Ovary (tissue), 9 donors: ENCODE results near the gene SH3RF1. TPM values are rescaled to one million over a fixed set of nuclear protein-coding genes. Genes with fewer than 3 reads are reported as not detected.

Experiments
- DNase-seq, 5 donors: peaks; one replicate each; pipeline ENCODE4 v3.0.0-alpha.2; 2019 to 2020
- H3K27ac ChIP-seq, 2 donors: fragments of 200-600 bp; one replicate each; pipeline versions ENCODE4 v1.5.1 to v1.8.0; 2019 to 2022
- H3K27me3 ChIP-seq: fragments of 200-600 bp; one replicate; pipeline ENCODE4 v1.8.0; 2022
- H3K36me3 ChIP-seq: fragments of 200-600 bp; sonication (generic); one replicate; pipeline ENCODE4 v1.5.1; 2019
- H3K4me1 ChIP-seq: one replicate; pipeline ENCODE4 v1.8.1; 2013; ENCODE audit warnings: mild to moderate bottlenecking, moderate library complexity; ENCODE audit not compliant: insufficient read depth
- H3K4me3 ChIP-seq: fragments of 200-600 bp; sonication (generic); one replicate; pipeline ENCODE4 v1.5.1; 2017
- H3K9me3 ChIP-seq, 2 donors: fragments of 200-600 bp in 1 of 2; sonication (generic) in 1 of 2; one replicate each; pipeline versions ENCODE4 v1.5.1 to v1.8.1; 2013 to 2019; ENCODE audit warnings: mild to moderate bottlenecking in 1 of 2, moderate library complexity in 1 of 2
- EP300 ChIP-seq: sonication (generic); formaldehyde crosslinking; IDR thresholded peaks from one replicate; pipeline ENCODE4 v1.6.1; 2017; ENCODE audit warnings: antibody characterized with exemption
- POLR2A ChIP-seq: fragments of 450-650 bp; IDR thresholded peaks from one replicate; pipeline ENCODE4 v1.6.1; 2017; ENCODE audit warnings: antibody characterized with exemption, mild to moderate bottlenecking, moderate library complexity
- WGBS, 3 donors: extraction: QIAGEN DNeasy Blood & Tissue Kit in 1 of 3; methylation state at CpG; one replicate each; pipeline versions ENCODE4 v1.1.5 to v1.1.7; 2013 to 2017; 5-methylcytosine and 5-hydroxymethylcytosine counted together
- intact Hi-C, 4 donors: fragments of 100-400 bp; cut with DNase I; formaldehyde crosslinking; loops; one replicate each; pipeline versions ENCODE4 v1.11.0 to v1.15.1; 2022 to 2023
- polyA plus RNA-seq, 2 donors: library from polyadenylated mRNA; stranded (reverse); fragments of 200-250 nt in 1 of 2; fragments of 350-450 nt in 1 of 2; fragmentation: Illumina TruSeq in 1 of 2; extraction: RNeasy Lipid Tissue Mini Kit (QIAGEN cat#74804) in 1 of 2; gene quantifications; one replicate each; pipeline ENCODE4 v1.2.3, GENCODE V29; 2013 to 2014
- total RNA-seq, 7 donors: library from RNA; depleted of rRNA in 2 of 7; stranded (reverse); fragments of >200 nt in 2 of 7; fragmentation: NEBNext Ultra II Directional in 3 of 7; extraction: Animal tissue kit (Norgen Biotek cat#: 25700) in 3 of 7; gene quantifications; one replicate each; pipeline versions ENCODE4 v1.1.0 to v1.2.4, GENCODE V29; 2016 to 2023
- TF ChIP-seq, protein P1 (sequence below), 3 donors: fragments of 450-650 bp in 2 of 3; fragments of 200-600 bp in 1 of 3; IDR thresholded peaks; one replicate each; pipeline versions ENCODE4 v1.5.1 to v1.8.0; 2016 to 2022; ENCODE audit warnings: antibody characterized with exemption in 3 of 3, mild to moderate bottlenecking in 1 of 3
- donor health status: DM: no; HTN: no; CAD: no; lungs with moderate emphysema.
- donor health status: DM: no; HTN: no; CAD: no.
- donor health status: Bipolar disorder and iron deficiency.
- donor health status: DM: yes; HTN: yes; CAD: no.
- donor health status: DM: no; HTN: no; CAD: no.
- donor health status: DM: yes; HTN: yes; CAD: no.

SH3RF1 gene
- total and polyA plus RNA-seq, 9 donors: 8.2 to 32.6 (median 22.3) TPM

- H3K27me3 ChIP-seq: no peaks in the 10 kb centered on the region
- WGBS, 3 donors: 93 to 100% (median 97%) methylated on average over 3 of the region's 3 CpGs
- no peaks in the 10 kb centered on the region for H3K9me3 ChIP-seq
- no peak overlapping the region for H3K4me3 ChIP-seq
- TF ChIP-seq, protein P1, sequence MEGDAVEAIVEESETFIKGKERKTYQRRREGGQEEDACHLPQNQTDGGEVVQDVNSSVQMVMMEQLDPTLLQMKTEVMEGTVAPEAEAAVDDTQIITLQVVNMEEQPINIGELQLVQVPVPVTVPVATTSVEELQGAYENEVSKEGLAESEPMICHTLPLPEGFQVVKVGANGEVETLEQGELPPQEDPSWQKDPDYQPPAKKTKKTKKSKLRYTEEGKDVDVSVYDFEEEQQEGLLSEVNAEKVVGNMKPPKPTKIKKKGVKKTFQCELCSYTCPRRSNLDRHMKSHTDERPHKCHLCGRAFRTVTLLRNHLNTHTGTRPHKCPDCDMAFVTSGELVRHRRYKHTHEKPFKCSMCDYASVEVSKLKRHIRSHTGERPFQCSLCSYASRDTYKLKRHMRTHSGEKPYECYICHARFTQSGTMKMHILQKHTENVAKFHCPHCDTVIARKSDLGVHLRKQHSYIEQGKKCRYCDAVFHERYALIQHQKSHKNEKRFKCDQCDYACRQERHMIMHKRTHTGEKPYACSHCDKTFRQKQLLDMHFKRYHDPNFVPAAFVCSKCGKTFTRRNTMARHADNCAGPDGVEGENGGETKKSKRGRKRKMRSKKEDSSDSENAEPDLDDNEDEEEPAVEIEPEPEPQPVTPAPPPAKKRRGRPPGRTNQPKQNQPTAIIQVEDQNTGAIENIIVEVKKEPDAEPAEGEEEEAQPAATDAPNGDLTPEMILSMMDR (IDR thresholded peaks at IDR 0.05): no peak
- no peaks in the 10 kb centered on the region for H3K36me3 ChIP-seq
- no peaks in the 10 kb centered on the region for H3K4me1 ChIP-seq
- intact Hi-C loops: no loop called here
- DNase-seq: no peak
- no peak overlapping the region for H3K27ac ChIP-seq
Measured at GRCh38 chr4:169286562-169287301, 16.0 kb upstream of the SH3RF1 start.

DNA sequence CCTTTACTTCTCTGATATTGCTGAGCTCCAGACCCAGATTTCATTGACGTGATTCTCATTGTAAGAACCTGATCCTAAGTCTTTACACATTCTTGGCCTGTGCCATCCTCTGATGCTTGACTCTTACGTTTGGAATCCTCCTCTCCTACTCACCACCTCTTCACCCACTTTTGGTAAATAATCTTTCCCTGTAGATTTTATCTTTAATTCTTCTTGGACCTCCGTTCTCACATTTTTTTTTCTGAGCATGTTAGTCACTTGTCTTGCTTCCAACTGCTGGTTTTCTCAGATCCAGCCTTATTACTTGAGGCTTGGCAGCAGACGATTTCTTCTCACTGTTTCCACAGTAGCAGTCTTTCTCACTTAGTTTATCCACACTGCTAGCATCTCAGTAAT is 12.4 kb upstream of the SH3RF1 start:
- TF ChIP-seq POLR2A: no peak
- TF ChIP-seq, protein P1 (IDR thresholded peaks at IDR 0.05): no peak
- no peak for TF ChIP-seq EP300
- H3K9me3 ChIP-seq: no peaks in the 10 kb centered on the region
- intact Hi-C loops: no loop called here
- H3K4me3 ChIP-seq: no peak overlapping the region
- 37 to 54% (median 48%) methylated on average over 4 of the region's 4 CpGs for WGBS, 3 donors
- DNase-seq: no peak
- no peak overlapping the region for H3K27ac ChIP-seq
- no peaks in the 10 kb centered on the region for H3K4me1 ChIP-seq
- no peaks in the 10 kb centered on the region for H3K27me3 ChIP-seq
- H3K36me3 ChIP-seq: no peaks in the 10 kb centered on the region

DNA sequence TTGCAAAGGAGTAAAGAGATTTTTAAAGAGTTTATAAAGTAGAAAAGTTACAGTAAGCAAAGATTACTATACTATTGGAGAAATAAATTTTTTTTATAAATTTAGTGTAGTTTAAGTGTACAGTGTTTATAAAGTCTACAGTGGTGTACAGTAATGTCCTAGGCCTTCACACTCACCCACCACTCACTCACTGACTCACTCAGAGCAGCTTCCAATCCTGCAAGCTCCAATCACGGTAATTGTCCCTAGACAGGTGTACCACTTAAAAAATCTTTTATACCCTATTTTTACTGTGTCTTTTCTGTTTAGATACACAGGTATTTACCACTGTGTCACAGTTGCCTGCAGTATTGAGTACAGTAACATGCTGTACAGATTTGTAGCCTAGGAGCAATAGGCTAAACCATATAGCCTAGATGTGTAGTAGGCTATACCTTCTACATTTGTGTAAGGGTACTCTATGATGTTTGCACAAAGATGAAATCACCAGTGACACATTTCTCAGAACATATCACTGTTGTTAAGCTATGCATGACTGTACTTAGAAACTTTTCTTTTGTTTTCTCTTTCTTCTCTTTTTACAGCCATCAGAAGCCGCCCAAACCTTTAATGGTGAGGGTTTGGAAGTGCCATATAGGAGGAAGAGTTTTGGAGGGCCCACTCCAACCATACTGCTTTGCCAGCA is 11.8 kb upstream of the SH3RF1 start:
- Histone ChIP-seq H3K36me3 (no peaks in the 10 kb centered on the region), H3K9me3 (no peaks in the 10 kb centered on the region), H3K27me3 (no peaks in the 10 kb centered on the region), H3K4me1 (no peaks in the 10 kb centered on the region), H3K27ac (no peak overlapping the region), H3K4me3 (no peak overlapping the region)
- WGBS, 3 donors: 94 to 96% (median 96%) methylated on average over 2 of the region's 2 CpGs
- TF ChIP-seq, protein P1 (IDR thresholded peaks at IDR 0.05): no peak
- TF ChIP-seq EP300: no peak
- no peak for TF ChIP-seq POLR2A
- intact Hi-C loops: no loop called here
- no peak for DNase-seq

GRCh38 chr4:169279108-169279507 is 8.4 kb upstream of the SH3RF1 start:
- Histone ChIP-seq H3K4me3 (no peak overlapping the region), H3K4me1 (peaks cover 3% of the 10 kb centered on the region), H3K27me3 (no peaks in the 10 kb centered on the region), H3K9me3 (no peaks in the 10 kb centered on the region), H3K36me3 (no peaks in the 10 kb centered on the region), H3K27ac (no peak overlapping the region)
- intact Hi-C loops: loop anchor here in 1 of 4 donors (10.0 kb wide), 1 partner anchor 264 kb away; the partner anchor contains the start of gene CBR4
- DNase-seq: no peak
- TF ChIP-seq POLR2A (no peak), EP300 (no peak)
- TF ChIP-seq, protein P1 (IDR thresholded peaks at IDR 0.05): no peak
